Measurements from ENCODE around the gene CDH8.

- TF ChIP-seq CTCF (conservative IDR thresholded peaks at IDR 0.05; ENCODE audit: low read depth, low read length) (no peak), EZH2 (IDR thresholded peaks at IDR 0.05; ENCODE audit: low read length, unreplicated experiment) (no peak), EZH2phosphoT487 (IDR thresholded peaks at IDR 0.05; ENCODE audit: borderline replicate concordance, low read length) (no peak)
Measured at GRCh38 chr16:61820820-61821219, 215.4 kb downstream of the CDH8 start.

All from PC-3 (cell line).